GM21576 (cell line): ENCODE measurements around the gene GMPR.

Experiments used
- ATAC-seq: cut with Tn5 transposase; IDR thresholded peaks from one replicate; pipeline ENCODE4 v1.9.1; 2021; ENCODE audit warnings: mild to moderate bottlenecking, moderate library complexity; ENCODE audit not compliant: unreplicated experiment

Gene GMPR

GRCh38 chr6:16270178-16270794, 31.9 kb downstream of the GMPR start:
- no peak for ATAC-seq

DNA sequence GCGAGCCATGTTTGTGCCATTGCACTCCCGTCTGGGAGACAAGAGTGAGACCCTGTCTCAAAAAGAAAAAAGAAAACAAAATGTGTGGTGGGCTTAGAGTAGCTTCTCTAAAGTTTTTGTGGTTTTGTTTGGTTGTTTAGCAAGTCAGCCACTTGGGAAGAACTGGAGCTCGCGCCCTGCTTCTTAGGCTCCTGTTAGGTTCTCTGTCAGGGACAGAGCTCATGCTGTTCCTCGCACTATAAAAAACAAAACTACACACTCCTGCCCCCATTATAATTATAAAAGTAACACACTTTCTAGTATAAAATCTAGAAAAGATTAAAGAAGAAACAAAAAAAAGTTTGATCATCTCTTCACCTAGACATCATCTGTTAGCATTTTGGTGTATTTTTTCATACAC, 33.0 kb downstream of the GMPR start:
- ATAC-seq = no peak

DNA sequence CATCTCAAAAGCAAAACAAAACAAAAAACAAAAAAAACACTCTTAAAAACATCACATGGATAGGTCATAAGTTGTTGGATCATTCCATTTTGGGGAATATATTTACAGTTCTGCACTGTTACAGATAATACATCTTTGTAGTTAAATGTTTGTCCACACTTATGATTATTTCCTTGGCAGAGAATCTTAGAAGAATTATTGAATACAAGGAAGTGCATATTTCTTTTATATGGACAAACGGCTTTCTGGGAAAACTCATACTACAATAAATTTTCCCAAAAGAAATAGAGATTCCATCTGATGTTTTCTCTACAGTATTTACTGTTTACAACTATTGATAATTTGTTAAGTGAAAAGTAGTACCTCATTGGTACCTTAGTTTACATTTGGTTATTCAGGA, 33.8 kb downstream of the GMPR start:
- no peak for ATAC-seq

- no peak for ATAC-seq
Measured at GRCh38 chr6:16273256-16273655, 34.9 kb downstream of the GMPR start.

DNA sequence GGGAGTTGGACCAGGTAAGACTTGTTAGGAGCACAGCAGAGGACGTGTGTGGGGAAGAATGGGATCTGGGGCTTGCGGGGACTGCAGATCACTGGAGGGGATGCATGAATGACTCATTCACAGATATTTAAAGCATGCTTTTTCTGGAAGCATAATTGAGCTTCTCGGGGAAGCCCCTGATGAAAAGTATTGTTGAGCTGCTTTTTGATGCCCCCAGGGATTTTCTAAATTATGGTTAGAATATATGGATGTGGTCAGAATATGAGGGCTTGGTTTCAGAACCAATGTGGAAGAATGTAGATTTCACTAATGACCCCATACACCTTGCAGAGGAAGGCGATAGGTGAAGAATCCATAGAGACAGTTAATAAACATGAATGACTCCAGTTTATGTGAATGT, 36.1 kb downstream of the GMPR start:
- ATAC-seq = no peak

DNA sequence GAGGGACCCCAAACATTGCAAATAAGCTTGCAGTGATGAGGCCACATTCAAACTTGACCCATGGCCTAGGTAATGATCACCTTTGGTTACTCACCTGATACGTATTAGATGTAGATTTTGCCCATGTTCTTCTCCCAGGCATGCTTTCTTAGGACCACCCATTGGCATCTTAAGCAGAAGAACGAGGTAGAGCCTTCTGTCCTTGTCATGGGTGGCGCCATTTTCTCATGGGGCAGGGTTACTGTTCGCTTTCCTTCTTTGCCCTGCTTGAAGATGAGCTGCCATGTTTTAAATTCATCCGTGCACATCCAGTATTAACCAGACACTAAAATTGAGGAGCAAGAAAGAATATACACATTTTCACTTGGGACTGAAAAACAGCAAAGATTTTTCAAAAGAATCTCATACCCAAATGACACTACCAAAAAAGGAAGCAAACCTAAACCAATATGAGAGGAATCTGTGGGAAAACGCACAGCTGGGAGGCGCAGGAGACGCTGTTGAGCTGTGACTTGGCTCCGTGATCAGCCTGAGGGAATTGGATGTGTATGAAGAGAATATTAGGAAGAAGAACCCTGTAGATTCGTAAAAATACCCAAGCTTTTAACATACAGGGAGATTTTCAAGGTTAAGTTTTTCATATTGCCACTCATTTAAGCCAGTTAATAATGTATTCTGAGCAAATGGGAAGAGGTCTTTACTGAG, 36.6 kb downstream of the GMPR start:
- no peak for ATAC-seq

DNA sequence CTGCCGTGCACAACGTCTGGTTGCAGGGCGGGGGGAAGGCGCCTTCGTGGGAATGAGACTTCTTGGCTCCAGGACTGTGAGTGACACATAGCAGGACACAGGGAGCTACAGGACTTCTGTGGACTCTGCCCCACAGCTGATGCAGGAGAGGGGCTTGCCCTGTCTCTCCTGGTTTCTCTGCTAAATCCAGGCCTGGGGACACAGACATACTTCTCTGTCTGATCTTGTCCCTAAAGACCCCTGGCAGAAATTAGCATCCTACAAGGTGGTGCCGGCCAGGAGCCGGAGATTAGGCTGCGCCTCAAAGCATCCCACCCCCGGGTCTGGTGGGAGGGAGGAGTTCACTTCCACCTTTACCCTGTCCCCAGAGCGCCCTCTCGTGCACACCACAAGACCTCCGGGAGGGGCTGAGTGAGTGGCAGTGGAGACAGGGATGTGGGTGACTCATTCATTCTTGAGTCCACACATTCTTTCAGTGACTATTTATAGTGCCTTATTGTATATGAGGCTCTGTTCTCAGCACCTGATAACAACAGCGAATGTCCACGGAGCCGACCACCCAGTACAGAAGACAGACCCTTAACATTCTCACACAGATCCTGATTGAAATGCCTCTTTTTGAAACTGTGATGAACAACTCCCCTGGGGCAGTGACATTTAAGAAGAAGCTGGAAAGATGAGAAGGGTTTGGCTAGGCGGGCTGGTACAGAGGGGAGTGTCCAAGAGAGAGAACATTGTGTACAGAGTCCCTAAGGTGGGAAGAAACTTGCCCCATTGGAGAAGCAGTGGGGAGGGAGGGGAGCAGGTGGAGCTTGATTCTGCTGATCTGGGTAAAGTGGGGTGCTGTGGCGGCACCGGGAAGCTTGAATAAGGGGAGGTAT, 39.0 kb downstream of the GMPR start:
- no peak for ATAC-seq

DNA sequence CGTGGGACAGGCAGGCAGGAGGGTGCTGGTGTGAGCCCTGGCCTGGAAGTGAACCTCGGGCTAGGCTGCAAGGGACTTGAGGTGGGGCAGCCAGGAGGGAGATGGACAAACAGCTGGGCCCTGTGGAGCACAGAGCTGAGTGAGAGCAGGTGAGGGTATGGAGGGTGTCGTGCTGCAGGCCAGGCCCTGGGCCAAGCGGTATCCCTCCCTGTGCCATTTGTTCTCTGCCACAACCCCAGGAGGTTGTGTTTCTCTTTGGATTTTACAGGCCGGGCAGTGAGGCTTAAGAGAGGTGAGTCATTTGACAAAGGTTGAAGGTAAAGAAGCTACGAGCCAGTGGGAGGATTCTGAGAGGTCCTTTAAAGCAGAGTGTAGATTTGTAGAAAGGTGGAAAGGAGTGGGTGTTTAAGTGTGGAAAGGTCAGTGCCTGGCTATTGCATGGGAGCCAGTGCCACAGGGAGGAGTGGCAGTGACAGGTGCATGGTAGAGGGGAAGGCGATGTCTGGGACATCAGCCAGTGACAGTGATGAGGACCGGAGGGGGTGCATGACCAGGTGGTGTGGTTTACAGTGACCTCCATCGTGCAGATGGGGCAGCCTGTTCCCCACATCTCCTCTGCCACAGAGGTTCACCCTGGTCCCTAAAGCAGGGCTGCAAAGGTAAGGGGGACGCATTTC, 39.8 kb downstream of the GMPR start:
- no peak for ATAC-seq

GRCh38 chr6:16278750-16279149, 40.4 kb downstream of the GMPR start:
- no peak for ATAC-seq

- ATAC-seq = no peak
Measured at GRCh38 chr6:16279243-16279642, 40.9 kb downstream of the GMPR start.

- ATAC-seq = no peak
Measured at GRCh38 chr6:16282370-16282769, 44.0 kb downstream of the GMPR start.

GRCh38 chr6:16284472-16284871, 46.1 kb downstream of the GMPR start:
- no peak for ATAC-seq

- no peak for ATAC-seq
Measured at GRCh38 chr6:16285467-16286150, 47.2 kb downstream of the GMPR start.

DNA sequence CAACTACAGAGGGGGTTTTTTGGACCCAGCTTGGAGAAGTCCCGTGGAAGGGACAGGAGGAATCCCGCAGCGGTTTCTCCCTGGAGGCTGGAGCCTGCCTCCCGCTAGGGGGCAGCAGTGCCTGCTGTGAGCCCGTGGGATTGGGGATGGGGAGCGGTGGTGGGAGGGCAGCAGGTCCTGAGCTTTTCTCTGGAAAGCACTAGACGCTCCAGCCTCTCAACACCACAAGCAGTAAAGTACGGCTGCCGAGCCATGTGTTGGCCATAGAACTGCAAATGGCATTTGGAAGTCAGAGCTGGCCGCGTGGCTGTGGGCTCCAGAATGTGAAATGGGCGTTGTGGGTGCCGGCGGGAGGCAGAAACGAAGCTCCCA, 47.8 kb downstream of the GMPR start:
- ATAC-seq = no peak

- no peak for ATAC-seq
Measured at GRCh38 chr6:16288163-16288562, 49.8 kb downstream of the GMPR start.

- no peak for ATAC-seq
Measured at GRCh38 chr6:16291739-16292138, 53.4 kb downstream of the GMPR start.

DNA sequence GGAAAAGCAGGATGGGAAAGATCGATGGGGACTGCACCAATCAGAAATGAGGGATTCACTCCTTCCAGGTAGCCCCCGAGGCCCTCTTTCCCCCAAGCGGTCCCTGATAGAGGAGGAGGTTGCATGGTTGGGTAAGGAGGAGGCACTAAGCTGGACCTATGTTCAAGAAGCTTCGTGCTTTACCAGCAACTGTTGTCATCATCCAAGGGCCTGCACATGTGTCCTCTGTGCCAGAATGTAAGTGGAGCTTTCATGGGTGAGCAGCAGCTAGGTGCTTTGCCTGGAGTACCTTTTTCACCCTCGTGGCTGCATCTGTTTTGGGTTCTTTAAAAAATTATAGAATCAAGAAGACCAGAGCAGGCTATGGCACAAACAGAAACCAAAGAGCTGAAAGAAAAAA, 54.0 kb downstream of the GMPR start:
- ATAC-seq = no peak

- no peak for ATAC-seq
Measured at GRCh38 chr6:16292942-16293341, 54.6 kb downstream of the GMPR start.

GRCh38 chr6:16294371-16294770, 56.0 kb downstream of the GMPR start:
- ATAC-seq = no peak

GRCh38 chr6:16295060-16295459, 56.7 kb downstream of the GMPR start:
- ATAC-seq = no peak

DNA sequence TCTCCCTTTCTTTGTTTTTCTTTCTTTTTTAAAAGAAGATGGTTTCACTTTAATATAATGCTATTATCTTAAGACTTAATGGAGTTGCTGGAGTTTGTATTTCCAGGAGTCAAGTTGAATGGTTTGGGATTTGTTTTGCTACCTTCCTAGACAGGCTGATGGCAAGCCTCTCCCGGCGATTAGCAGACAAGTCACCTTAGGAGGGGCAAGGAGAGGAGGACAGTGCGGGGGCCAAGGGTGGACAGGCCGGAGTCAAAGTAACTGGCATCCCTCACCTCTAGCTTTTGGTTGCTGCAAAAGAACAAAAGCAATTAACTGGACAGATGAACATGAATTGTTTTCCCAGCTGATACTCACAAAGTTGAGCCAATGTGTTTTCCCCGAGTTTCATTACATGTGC, 57.1 kb downstream of the GMPR start:
- ATAC-seq = no peak
